Smooth muscle cell of the brain vasculature (primary cell): ENCODE data around the gene FGR.
A peak's percentile ranks its signal among the peaks of the same experiment; 100 is the strongest.

Experiments used
- DNase-seq: peaks from one replicate; pipeline ENCODE4 v3.0.0-alpha.2; 2012; ENCODE audit warnings: low read depth, low spot score

FGR gene

DNA sequence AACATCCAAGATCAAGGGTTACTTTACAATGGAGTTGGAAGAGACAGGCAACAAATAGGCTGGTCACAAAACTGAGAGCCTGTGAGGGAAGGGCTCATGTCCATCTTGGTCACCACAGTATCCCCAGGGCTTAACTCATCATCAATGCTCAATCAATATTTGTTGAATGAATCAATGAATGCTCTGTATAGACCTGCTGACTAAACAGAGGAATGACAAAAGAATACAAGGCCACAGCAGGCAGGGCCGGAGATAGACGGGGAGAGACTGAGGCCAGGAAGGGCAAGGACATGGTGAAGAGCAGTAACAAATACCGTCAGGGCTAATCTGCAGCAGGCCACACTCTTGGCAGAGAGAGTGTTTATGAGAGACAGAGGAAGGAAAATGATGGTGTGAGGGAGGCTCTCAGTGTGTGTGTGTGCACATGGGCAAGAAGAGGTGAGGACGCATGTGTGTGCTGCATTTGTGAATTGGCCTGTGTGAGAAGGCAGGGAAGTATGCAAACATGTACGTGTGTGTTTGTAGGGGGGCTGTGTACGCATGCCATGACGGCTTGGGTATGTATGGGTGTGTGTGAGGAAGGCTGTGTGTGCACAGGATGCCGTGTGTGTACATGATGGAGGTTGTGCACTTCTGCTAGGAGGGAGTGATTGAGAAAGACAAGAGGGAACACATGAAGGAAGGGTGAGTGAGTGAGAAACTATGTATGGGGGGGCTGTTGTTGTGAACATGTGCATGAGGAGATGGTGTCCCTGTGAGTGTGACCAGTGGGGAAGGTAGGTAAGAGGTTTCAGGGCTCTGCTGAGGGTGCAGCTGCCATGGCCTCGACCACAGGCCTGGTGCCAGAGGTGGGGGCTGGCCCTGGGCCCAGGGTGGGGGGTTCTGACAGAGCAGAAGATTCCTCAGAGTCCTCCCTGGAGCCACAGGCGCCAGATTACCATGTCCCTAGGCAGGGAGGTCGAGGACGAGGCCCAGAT lies 46.4 kb downstream of the FGR start:
- no peak for DNase-seq

- no peak for DNase-seq
These were observed 49.3 kb downstream of the FGR start for GRCh38 chr1:27585684-27586083.

- DNase-seq: no peak
These were observed 50.5 kb downstream of the FGR start for GRCh38 chr1:27584453-27584852.

DNA sequence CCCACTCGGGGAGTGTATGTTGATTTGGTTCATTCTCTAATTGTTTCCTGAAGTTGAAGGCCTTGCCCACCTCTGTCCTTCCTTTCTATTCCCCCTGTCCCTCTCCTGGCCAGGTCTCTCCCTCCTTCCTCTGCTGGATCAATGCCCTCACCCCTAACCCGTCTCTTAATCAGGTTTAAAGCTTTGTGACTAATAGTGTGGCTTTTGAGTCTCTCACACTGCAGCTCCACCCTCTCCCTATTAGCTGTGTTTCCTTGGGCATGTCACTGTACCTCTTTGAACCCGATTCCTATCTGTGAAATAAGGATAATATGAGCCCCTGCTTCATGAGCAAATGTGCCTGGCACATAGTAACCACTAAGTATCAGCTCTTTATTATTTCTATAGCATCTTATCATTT lies 51.5 kb downstream of the FGR start:
- no peak for DNase-seq

GRCh38 chr1:27581823-27582243 lies 53.2 kb downstream of the FGR start:
- no peak for DNase-seq

GRCh38 chr1:27577504-27578188 lies 57.3 kb downstream of the FGR start:
- no peak for DNase-seq

- DNase-seq: no peak
These were observed 58.2 kb downstream of the FGR start for GRCh38 chr1:27576806-27577227.

GRCh38 chr1:27575840-27576331 lies 59.1 kb downstream of the FGR start:
- DNase-seq: no peak

DNA sequence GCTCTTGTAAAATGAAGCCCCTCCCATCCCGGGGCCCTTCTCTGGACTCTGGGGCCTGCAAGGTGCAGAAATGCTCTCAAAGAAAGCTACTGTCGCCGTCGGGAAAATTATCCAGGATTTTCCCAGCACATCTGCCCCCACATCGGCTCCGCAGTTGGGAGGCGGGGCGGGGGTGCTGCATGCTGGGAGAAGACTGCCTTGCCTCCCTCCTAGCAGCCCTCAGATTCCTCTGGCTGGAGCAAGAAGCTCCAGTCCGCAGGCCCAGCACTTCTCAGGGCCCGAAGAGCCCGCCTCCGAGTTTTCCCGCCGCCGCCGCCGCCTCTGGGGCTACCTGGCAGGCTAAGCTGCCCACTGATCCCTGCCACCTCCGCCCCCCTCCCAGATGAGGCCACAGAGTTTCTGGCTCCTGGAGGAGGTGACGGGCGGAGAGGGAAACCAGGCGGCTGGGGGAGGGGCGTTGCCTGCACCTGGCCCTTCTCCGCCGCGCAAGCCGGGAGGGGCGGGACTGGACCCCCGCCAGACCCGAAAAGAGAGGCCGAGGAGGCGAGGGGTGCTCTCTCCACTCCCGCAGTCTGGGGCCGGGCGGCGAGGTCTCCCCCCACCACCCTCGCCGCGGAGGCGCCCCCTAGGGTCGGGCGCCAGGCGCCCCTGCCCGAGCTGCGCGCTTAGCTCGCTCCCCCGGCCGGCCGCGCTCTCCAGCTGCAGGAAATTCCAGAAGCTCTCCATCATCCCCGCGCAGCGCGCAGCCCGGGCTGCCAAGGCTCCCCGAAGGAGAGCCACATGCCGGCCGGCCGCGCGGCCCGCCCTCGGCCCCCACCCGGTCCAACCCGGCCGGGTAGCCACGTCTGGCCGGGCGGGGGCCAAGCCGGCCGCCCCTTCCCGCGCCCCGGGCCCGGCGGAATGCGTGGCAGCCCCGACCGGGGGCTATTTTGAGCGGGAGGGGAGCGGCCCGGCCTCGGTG lies 59.8 kb downstream of the FGR start:
- DNase-seq: peak; percentile 64

- no peak for DNase-seq
These were observed 60.8 kb downstream of the FGR start for GRCh38 chr1:27574001-27574781.

- no peak for DNase-seq
These were observed 62.1 kb downstream of the FGR start for GRCh38 chr1:27572679-27573426.

- no peak for DNase-seq
These were observed 62.8 kb downstream of the FGR start for GRCh38 chr1:27572019-27572678.

GRCh38 chr1:27571439-27572018 lies 63.5 kb downstream of the FGR start:
- DNase-seq: no peak

- no peak for DNase-seq
These were observed 64.2 kb downstream of the FGR start for GRCh38 chr1:27570784-27571183.

- DNase-seq: no peak
These were observed 64.6 kb downstream of the FGR start for GRCh38 chr1:27570356-27570755.

GRCh38 chr1:27569506-27570291 lies 65.3 kb downstream of the FGR start:
- DNase-seq: no peak

DNA sequence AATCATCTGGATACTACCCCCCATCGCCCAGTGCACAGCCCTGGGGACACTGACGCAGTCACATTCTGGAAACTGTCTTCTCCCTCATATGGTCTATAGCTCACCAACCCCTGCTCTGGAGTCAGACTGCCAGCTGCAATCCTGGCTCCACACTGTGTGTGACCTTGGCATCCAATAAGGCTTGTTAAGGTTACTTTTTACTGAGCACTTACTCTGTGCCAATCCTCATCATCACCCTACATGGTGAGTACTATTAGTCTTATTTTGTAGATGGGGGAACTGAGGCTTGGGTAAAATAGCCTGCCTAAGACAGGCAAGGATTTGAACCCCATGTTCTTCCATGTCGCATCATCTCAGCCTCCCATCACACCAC lies 65.9 kb downstream of the FGR start:
- DNase-seq: no peak
